ENCODE results near the gene ETV3L. TPM values are rescaled to one million over a fixed set of nuclear protein-coding genes. Genes with fewer than 3 reads are reported as not detected.

Gene ETV3L
- total and polyA plus RNA-seq, 2 of the 8 experiments (the other 6 are each of a cell fraction or from before 2014, with no cell fraction given): 0.17 to 0.26 TPM

DNA sequence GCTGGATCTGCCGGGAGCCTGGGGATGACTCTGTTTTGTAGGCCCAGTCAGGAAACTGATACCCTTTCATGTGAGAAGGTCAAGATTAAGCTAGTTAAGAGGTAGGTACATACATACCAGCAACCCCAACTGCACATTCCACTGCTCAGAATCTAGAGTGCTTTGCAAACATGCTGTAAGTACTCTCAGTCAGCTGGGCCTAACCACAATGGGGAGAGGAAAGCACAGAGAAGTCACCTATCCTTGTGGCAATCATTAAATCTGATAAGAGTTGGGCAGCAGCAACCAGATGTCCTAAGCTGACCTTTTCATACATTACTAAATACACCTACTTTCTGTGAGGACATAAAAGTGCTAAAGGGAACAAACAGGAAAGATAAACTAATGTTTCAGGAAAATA, 36.0 kb upstream of the ETV3L start (continued):
- TF ChIP-seq PHF8 (conservative IDR thresholded peaks at IDR 0.05; ENCODE audit: low read depth, low read length): no peak
- no peak for TF ChIP-seq JUN (IDR thresholded peaks at IDR 0.05; ENCODE audit: low read depth, low read length)
- no peak for TF ChIP-seq GTF2F1 (IDR thresholded peaks at IDR 0.05; ENCODE audit: borderline replicate concordance, low read depth, low read length)
- TF ChIP-seq KDM1A (IDR thresholded peaks at IDR 0.05; ENCODE audit: borderline replicate concordance, low read length): no peak
